ENCODE results near the gene ZNF385B. TPM values are rescaled to one million over a fixed set of nuclear protein-coding genes. Genes with fewer than 3 reads are reported as not detected.

Gene ZNF385B
- total and polyA plus RNA-seq, 9 of the 15 experiments (the other 6 are each of a cell fraction or from before 2014, with no cell fraction given), result 0.50 TPM; not detected in 8

- Histone ChIP-seq H2AFZ (ENCODE audit: low read depth, low read length) (no peak overlapping the region), H3K27me3 (ENCODE audit: control insufficient read depth in 2 of 2, insufficient read depth in 2 of 2, low read length in 2 of 2) (no peaks in the 10 kb centered on the region), H3K4me1 (replicated peaks in 1 of 2; ENCODE audit: control insufficient read depth in 2 of 2, insufficient read depth in 2 of 2, low read length in 2 of 2) (no peaks in the 10 kb centered on the region), H3K27ac (ENCODE audit: extremely low read depth, low read depth, low read length) (no peak overlapping the region), H3K9ac (ENCODE audit: insufficient read depth in 1 of 2, low read depth in 2 of 2, low read length in 2 of 2) (no peak overlapping the region), H3K79me2 (ENCODE audit: control insufficient read depth, insufficient read depth, low read length) (no peaks in the 10 kb centered on the region), H3K4me3 (no peak overlapping the region), H3K9me3 (replicated peaks; ENCODE audit: control insufficient read depth, insufficient read depth, low read depth, low read length) (no peaks in the 10 kb centered on the region), H4K20me1 (replicated peaks; ENCODE audit: control insufficient read depth, insufficient read depth, low read length) (no peaks in the 10 kb centered on the region), H3K4me2 (ENCODE audit: insufficient read depth, low read length) (no peak overlapping the region), H3K9me1 (ENCODE audit: control insufficient read depth, insufficient read depth, low read length) (no peaks in the 10 kb centered on the region), H3K36me3 (ENCODE audit: control insufficient read depth, insufficient read depth, low read length) (no peaks in the 10 kb centered on the region)
- no peak for ATAC-seq
- TF ChIP-seq CUX1 (CRISPR knock-in tag; IDR thresholded peaks at IDR 0.05) (no peak), ZNF76 (CRISPR knock-in tag; IDR thresholded peaks at IDR 0.05; ENCODE audit: borderline replicate concordance) (no peak), FOXJ3 (CRISPR knock-in tag; IDR thresholded peaks at IDR 0.05) (no peak), ARNT (IDR thresholded peaks at IDR 0.05) (no peak)
- DNase-seq (ENCODE audit: extremely low read depth in 1 of 4, low spot score in 3 of 4), result no peak
- ChIA-PET POLR2A (no interaction called here), CTCF (ENCODE audit: low intra/inter-chr PET ratio) (no interaction called here)
- no TSS peak for BruUV-seq (replicated peaks)
- no peak for FAIRE-seq
- in situ Hi-C loops (cut with MboI), result no loop called here
- WGBS (ENCODE audit: insufficient coverage, low coverage, missing lambda C conversion rate), result 0% methylated on average over 1 of the region's 1 CpG
- intact Hi-C loops (cut with micrococcal nuclease), result loop anchor here (10.0 kb wide), 1 partner anchor 652 kb away; no protein-coding TSS in a partner anchor
These were observed 414.8 kb downstream of the ZNF385B start for GRCh38 chr2:179446476-179447141.
